Stimulated activated effector memory CD8-positive, alpha-beta T cell treated with anti-CD3 and anti-CD28 coated beads, Interleukin-12 subunit alpha, Interleukin-12 subunit beta, amount 100 ng/mL, for 72 hours (primary cell): ENCODE data around the gene ZDHHC22.

Experiments
- ATAC-seq: fragments of 150-1000 bp; cut with Tn5 transposase; 2 replicates; pipeline ENCODE4 v1.10.0; 2021
- DNase-seq, 2 donors: peaks; one replicate each; pipeline ENCODE4 v3.0.0; 2021 to 2022; ENCODE audit warnings: low spot score in 2 of 2
- H3K27ac Mint-ChIP-seq: one replicate; pipeline ENCODE4 v1.8.0; 2022; ENCODE audit warnings: mild to moderate bottlenecking, mixed read lengths
- H3K36me3 Mint-ChIP-seq: one replicate; pipeline ENCODE4 v1.8.0; 2022; ENCODE audit warnings: mild to moderate bottlenecking, mixed read lengths
- H3K4me1 Mint-ChIP-seq: one replicate; pipeline ENCODE4 v1.8.0; 2022; ENCODE audit warnings: mixed read lengths
- H3K4me3 Mint-ChIP-seq: one replicate; pipeline ENCODE4 v1.8.0; 2022; ENCODE audit warnings: mild to moderate bottlenecking, mixed read lengths
- H3K9me3 Mint-ChIP-seq: one replicate; pipeline ENCODE4 v1.8.0; 2022; ENCODE audit warnings: mixed read lengths

Gene ZDHHC22

DNA sequence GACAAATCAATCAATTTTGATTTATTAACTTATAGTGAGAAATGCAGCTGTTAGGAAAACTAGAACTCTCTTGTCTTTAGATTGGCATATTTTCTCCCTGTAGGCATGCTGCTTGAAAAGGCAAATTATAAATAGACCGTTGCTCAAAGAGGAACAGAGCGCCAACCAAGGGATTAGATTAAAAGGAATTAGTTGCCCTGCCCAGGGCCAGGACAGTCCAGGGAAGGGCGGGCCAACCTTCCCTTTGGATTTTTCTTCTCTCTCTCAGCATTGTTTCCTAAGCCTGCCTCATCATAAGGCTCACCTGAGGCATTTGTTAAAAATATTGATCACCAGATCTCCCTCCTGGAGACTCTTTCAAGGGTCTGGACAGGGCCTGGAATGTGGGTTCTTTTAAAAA is 34.9 kb downstream of the ZDHHC22 start:
- peaks cover 28% of the 10 kb centered on the region for H3K36me3 Mint-ChIP-seq
- no peak for ATAC-seq

GRCh38 chr14:77105145-77105939 is 36.2 kb downstream of the ZDHHC22 start:
- H3K4me1 Mint-ChIP-seq, result peaks cover 7% of the 10 kb centered on the region
- no peaks in the 10 kb centered on the region for H3K9me3 Mint-ChIP-seq
- ATAC-seq (no peak), DNase-seq (no peak)
- no peak overlapping the region for H3K4me3 Mint-ChIP-seq
- peaks cover 21% of the 10 kb centered on the region for H3K36me3 Mint-ChIP-seq
- H3K27ac Mint-ChIP-seq, result no peak overlapping the region

More for the DNA sequence above, 34.9 kb downstream of the ZDHHC22 start:
- H3K4me1 Mint-ChIP-seq, result no peaks in the 10 kb centered on the region
- no peak overlapping the region for H3K4me3 Mint-ChIP-seq
- DNase-seq, result no peak
- no peaks in the 10 kb centered on the region for H3K9me3 Mint-ChIP-seq
- H3K27ac Mint-ChIP-seq, result no peak overlapping the region

DNA sequence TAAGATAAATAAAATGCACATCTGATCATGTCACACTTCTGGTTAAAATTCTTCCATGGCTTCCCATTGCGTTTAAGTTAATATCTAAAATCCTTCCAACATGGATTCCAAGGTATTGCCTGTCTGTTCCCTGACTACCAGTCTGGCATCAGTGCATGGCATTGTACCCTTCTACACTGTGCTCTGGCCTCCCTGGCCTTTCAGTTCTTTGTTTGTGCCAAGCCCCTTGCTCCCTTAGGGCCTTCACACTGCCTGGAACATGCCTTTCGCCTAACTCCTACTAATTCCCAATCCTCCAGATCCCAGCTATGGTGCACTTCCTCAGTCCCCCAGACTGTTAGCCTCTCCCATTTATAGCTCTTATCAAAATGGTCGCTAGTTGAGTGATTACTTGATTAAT is 37.2 kb downstream of the ZDHHC22 start:
- H3K27ac Mint-ChIP-seq, result no peak overlapping the region
- H3K9me3 Mint-ChIP-seq, result no peaks in the 10 kb centered on the region
- peaks cover 13% of the 10 kb centered on the region for H3K4me1 Mint-ChIP-seq
- H3K36me3 Mint-ChIP-seq, result peaks cover 21% of the 10 kb centered on the region
- DNase-seq, result no peak
- no peak for ATAC-seq
- no peak overlapping the region for H3K4me3 Mint-ChIP-seq

DNA sequence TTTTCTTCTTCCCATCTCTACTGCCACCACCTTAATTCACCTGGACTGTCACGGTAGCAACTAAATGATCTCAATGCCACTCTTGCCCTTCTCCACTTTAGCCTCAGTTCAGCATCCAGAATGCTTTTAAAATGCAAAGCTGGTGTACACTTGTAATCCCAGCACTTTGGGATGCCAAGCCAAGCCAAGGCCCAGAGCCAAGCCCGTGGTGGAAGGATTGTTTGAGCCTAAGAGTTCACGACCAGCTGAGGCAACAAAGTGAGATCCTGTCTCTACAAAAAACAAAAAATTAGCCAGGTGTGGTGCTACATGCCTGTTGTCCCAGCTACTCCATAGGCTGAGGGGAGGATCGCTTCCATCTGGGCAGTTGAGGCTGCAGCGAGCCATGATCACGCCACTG is 37.6 kb downstream of the ZDHHC22 start:
- no peak overlapping the region for H3K27ac Mint-ChIP-seq
- peaks cover 17% of the 10 kb centered on the region for H3K4me1 Mint-ChIP-seq

DNA sequence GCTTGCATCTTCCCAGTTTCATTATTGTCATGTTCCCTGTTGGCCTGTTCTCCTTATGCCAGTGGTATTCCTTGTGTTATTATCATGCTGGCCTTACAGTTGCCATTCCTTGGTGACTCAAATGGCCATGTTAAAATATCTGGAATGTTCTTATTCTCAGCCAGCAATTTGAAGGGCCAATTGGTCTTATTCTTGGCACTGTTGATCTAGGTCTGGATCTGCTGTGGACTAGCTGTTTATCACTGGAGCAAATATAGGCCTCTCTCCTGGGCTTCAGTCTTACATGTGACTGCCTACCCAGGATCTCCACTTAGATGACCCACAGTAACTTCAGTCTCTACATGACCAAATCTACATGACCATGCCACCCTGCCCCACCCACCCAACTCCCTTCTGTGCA is 38.1 kb downstream of the ZDHHC22 start:
- H3K36me3 Mint-ChIP-seq, result peaks cover 21% of the 10 kb centered on the region
- H3K9me3 Mint-ChIP-seq, result no peaks in the 10 kb centered on the region
- H3K4me1 Mint-ChIP-seq, result peaks cover 22% of the 10 kb centered on the region
- H3K4me3 Mint-ChIP-seq, result no peak overlapping the region
- H3K27ac Mint-ChIP-seq, result no peak overlapping the region
- DNase-seq (no peak), ATAC-seq (no peak)

More for the DNA sequence above, 37.6 kb downstream of the ZDHHC22 start:
- Mint-ChIP-seq H3K4me3 (no peak overlapping the region), H3K36me3 (peaks cover 21% of the 10 kb centered on the region), H3K9me3 (no peaks in the 10 kb centered on the region)
- ATAC-seq (no peak), DNase-seq (no peak)

DNA sequence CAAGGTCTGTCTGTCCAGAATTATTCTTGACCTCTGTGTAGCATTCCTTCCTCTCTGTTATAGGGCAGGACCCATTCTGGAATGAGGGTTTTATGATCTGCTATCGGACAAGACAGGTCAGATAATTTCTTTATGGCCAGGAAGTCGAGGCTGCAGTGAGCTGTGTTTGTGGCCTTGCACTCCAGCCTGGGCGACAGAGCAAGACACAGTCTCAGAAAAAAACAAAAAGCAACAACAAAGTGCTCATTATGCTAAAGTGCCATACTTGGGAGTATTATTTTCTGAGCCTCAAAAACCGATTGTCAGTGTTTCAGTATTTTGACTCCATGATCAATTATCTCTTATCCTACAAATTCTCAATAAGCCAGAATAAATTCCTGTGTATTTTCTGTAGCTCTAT is 39.4 kb downstream of the ZDHHC22 start:
- Mint-ChIP-seq H3K4me3 (no peak overlapping the region), H3K9me3 (no peaks in the 10 kb centered on the region), H3K27ac (no peak overlapping the region), H3K4me1 (peaks cover 34% of the 10 kb centered on the region), H3K36me3 (peaks cover 24% of the 10 kb centered on the region)
- ATAC-seq (no peak), DNase-seq (no peak)

GRCh38 chr14:77100961-77101360 is 40.6 kb downstream of the ZDHHC22 start:
- Mint-ChIP-seq H3K36me3 (peaks cover 13% of the 10 kb centered on the region), H3K9me3 (no peaks in the 10 kb centered on the region), H3K4me1 (peaks cover 46% of the 10 kb centered on the region), H3K4me3 (no peak overlapping the region), H3K27ac (no peak overlapping the region)
- ATAC-seq, result no peak
- no peak for DNase-seq

- Mint-ChIP-seq H3K27ac (peak overlapping the region; percentile 99), H3K9me3 (no peaks in the 10 kb centered on the region), H3K4me3 (peak overlapping the region; percentile 98), H3K4me1 (peaks cover 52% of the 10 kb centered on the region), H3K36me3 (peaks cover 12% of the 10 kb centered on the region)
- ATAC-seq (no peak), DNase-seq (no peak)
Observed at GRCh38 chr14:77099425-77100167, 42.0 kb downstream of the ZDHHC22 start.

GRCh38 chr14:77098529-77099353 is 42.9 kb downstream of the ZDHHC22 start:
- Mint-ChIP-seq H3K36me3 (peaks cover 12% of the 10 kb centered on the region), H3K4me3 (peak overlapping the region; percentile 98), H3K9me3 (no peaks in the 10 kb centered on the region), H3K4me1 (peaks cover 53% of the 10 kb centered on the region), H3K27ac (peak overlapping the region; percentile 99)
- DNase-seq, result peak in 1 of 2 donors; percentile 10
- no peak for ATAC-seq

GRCh38 chr14:77097700-77098528 is 43.7 kb downstream of the ZDHHC22 start, which contains the start of gene CIPC:
TSS of gene CIPC (plus strand) at chr14:77098258. CDS start at chr14:77105709, 7,451 bp downstream.
- peaks cover 53% of the 10 kb centered on the region for H3K4me1 Mint-ChIP-seq
- DNase-seq (peak; percentile 94 to 99), ATAC-seq (peak; percentile 91)
- H3K36me3 Mint-ChIP-seq, result peaks cover 12% of the 10 kb centered on the region
- H3K4me3 Mint-ChIP-seq, result peak within 1 kb of the TSS; percentile 98
- no peaks in the 10 kb centered on the region for H3K9me3 Mint-ChIP-seq
- H3K27ac Mint-ChIP-seq, result peak within 1 kb of the TSS; percentile 99

DNA sequence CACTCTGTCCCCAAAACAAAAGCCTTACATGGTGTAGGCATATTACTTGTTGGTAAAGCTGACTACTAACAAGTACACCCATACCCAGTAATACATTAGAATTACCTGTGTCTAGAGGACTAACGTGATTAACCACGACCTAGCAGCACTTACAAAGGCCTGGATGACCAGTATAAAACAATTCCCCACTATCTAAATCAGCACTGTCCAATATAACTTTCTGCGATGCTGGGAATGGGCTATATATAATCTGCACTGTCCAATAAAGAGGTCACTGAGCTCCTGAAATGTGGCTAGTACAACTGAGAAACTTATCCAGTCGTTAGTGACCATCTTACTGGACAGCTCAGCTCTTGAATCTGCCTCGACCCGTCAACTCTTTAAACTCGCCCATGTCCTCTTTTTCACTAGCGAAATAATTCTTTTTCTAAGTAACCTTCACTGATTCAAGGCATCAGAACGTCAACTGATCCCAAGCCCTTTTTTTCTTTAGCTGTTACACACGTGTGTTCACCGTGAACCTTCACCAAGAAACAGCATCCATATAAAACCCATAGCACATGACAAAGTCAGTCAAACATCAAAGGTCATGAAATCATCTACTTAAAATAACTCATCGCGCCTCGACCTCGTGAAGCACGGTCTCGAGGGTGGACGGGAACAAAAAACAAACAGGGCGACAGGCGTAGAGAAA is 44.4 kb downstream of the ZDHHC22 start:
- peak overlapping the region; percentile 98 for H3K4me3 Mint-ChIP-seq
- H3K4me1 Mint-ChIP-seq, result peaks cover 53% of the 10 kb centered on the region
- DNase-seq (no peak), ATAC-seq (no peak)
- peak overlapping the region; percentile 99 for H3K27ac Mint-ChIP-seq
- no peaks in the 10 kb centered on the region for H3K9me3 Mint-ChIP-seq
- peaks cover 12% of the 10 kb centered on the region for H3K36me3 Mint-ChIP-seq

DNA sequence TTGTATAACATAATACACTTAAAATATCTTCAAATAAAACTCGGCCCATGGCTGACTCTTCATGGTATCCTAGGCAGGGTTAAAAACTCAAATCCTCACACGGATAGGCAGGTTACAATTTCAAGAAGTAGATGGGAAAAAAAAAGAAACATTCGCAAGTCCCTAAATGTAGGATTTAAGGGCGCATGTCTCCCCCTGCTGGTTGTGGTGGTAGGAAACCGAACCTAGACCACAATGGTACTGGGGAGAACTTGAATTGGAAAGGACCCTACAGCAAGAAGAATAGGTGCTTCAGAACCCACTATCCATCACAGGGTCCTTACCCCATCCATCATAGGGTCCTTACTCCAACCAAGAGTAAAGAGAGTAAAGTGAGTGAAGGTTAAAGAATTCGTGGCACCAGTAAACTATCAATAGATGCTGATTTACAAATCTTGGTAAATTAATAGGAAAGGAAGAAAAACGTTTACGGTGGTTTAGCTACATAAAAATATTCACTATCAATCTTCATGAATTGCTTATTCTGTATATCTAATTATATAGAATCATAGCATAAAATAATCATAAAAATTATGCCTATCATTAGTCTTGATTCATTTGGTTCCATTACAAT is 46.8 kb downstream of the ZDHHC22 start:
- Mint-ChIP-seq H3K4me1 (peaks cover 44% of the 10 kb centered on the region), H3K36me3 (peaks cover 12% of the 10 kb centered on the region), H3K4me3 (no peak overlapping the region), H3K27ac (no peak overlapping the region), H3K9me3 (peaks cover 3% of the 10 kb centered on the region)
- DNase-seq (peak; percentile 59 to 83), ATAC-seq (no peak)

GRCh38 chr14:77092676-77093075 is 48.9 kb downstream of the ZDHHC22 start:
- Mint-ChIP-seq H3K4me1 (peaks cover 23% of the 10 kb centered on the region), H3K27ac (no peak overlapping the region), H3K9me3 (peaks cover 3% of the 10 kb centered on the region), H3K4me3 (no peak overlapping the region), H3K36me3 (peaks cover 5% of the 10 kb centered on the region)
- DNase-seq (no peak), ATAC-seq (no peak)

DNA sequence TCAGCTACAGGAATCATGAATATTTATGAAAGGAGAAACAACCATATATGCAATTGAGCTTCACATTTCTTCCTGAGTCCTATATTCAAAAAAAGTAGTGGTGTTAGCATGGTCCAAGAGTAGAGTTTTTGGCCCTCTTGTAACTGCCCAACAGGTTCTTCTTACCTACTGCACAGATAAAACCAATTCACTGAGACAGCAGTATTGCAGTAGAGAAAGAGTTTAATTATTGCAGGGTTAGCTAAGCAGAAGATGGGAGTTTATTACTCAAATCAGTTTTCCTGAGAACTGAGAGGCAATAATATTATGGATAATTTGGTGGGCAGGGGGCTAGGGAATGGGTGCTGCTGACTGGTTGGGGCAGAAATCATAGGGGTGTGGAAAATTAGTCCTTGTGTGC is 50.1 kb downstream of the ZDHHC22 start:
- Mint-ChIP-seq H3K4me3 (no peak overlapping the region), H3K27ac (no peak overlapping the region), H3K9me3 (peaks cover 3% of the 10 kb centered on the region), H3K4me1 (peaks cover 13% of the 10 kb centered on the region), H3K36me3 (no peaks in the 10 kb centered on the region)
- DNase-seq, result no peak
- no peak for ATAC-seq
